GM12878 (cell line): ENCODE data around the gene SLC44A4. TPM values are rescaled to one million over a fixed set of nuclear protein-coding genes. Genes with fewer than 3 reads are reported as not detected.
A peak's percentile ranks its signal among the peaks of the same experiment; 100 is the strongest.
"Not testable (repeated sequence)": the region's sequence is repeated elsewhere in the genome, so short reads cannot be mapped to it uniquely, and the experiment has no call there.

Source experiments
- ATAC-seq: fragments of 200-7000 bp; cut with Tn5 transposase; 3 replicates; pipeline ENCODE4 v1.9.1; 2020; ENCODE audit warnings: mild to moderate bottlenecking, moderate library complexity
- BruUV-seq: library from RNA; stranded (reverse); fragments of 400-500 nt; replicated peaks from 2 replicates; lab custom pipeline; 2021; lab: Mats Ljungman, UMichigan
- CTCF ChIA-PET: fragments of 300-600 bp; sonication (Branson Sonifier 250); formaldehyde crosslinking; extraction: SDS; loops from one replicate; lab custom pipeline; 2021; ENCODE audit warnings: inconsistent platforms; lab: Yijun Ruan, JAX
- POLR2A ChIA-PET: fragments of 350-600 bp; formaldehyde crosslinking; extraction: SDS; loops from one replicate; lab custom pipeline; 2021; ENCODE audit warnings: inconsistent platforms; lab: Charles Lee
- RAD21 ChIA-PET: fragments of 300-600 bp; sonication (Branson Sonifier 250); formaldehyde crosslinking; loops from one replicate; lab custom pipeline; 2023; ENCODE audit warnings: antibody characterized with exemption; ENCODE audit not compliant: unreplicated experiment; lab: Charles Lee
- SMC1A ChIA-PET: fragments of 300-600 bp; sonication (Branson Sonifier 250); formaldehyde crosslinking; loops from one replicate; lab custom pipeline; 2023; ENCODE audit not compliant: unreplicated experiment, uncharacterized antibody; lab: Charles Lee
- DNase-seq: peaks from one replicate; pipeline ENCODE4 v3.0.0-alpha.2; 2011; ENCODE audit warnings: low read depth, low spot score
- FAIRE-seq: peaks from 3 replicates; lab custom pipeline; 2011; peaks lifted over from hg19 to GRCh38; lab: Jason Lieb, UNC
- H2AFZ ChIP-seq: 2 replicates; pipeline ENCODE4 v1.6.0; 2011; ENCODE audit warnings: low read depth, low read length, control low read depth; ENCODE audit not compliant: control insufficient read depth
- H3K27ac ChIP-seq: 2 replicates; pipeline ENCODE4 v1.5.1; 2011; ENCODE audit warnings: control low read depth; ENCODE audit not compliant: control insufficient read depth, insufficient read depth
- H3K27me3 ChIP-seq, 2 experiments: replicated peaks in 1 of 2; 2 replicates each; pipeline versions ENCODE4 v1.6.0 to v1.6.1; 2011; ENCODE audit warnings: low read length in 1 of 2; ENCODE audit not compliant: control insufficient read depth in 2 of 2, insufficient read depth in 2 of 2
- H3K36me3 ChIP-seq, 2 experiments: 2 replicates each; pipeline ENCODE4 v1.5.1; 2011; ENCODE audit warnings: low read length in 1 of 2; ENCODE audit not compliant: control insufficient read depth in 2 of 2, insufficient read depth in 2 of 2
- H3K4me1 ChIP-seq: 2 replicates; pipeline ENCODE4 v1.6.1; 2011; ENCODE audit warnings: mild to moderate bottlenecking, low read length, moderate library complexity, mixed read lengths; ENCODE audit not compliant: control insufficient read depth, insufficient read depth
- H3K4me2 ChIP-seq: 2 replicates; pipeline ENCODE4 v1.6.0; 2011; ENCODE audit warnings: control low read depth; ENCODE audit not compliant: control insufficient read depth, insufficient read depth
- H3K4me3 ChIP-seq: fragments of 200-600 bp; sonication (generic); 2 replicates; pipeline ENCODE4 v1.5.1; 2016
- H3K79me2 ChIP-seq: 2 replicates; pipeline ENCODE4 v1.6.0; 2011; ENCODE audit warnings: low read length; ENCODE audit not compliant: control insufficient read depth, insufficient read depth
- H3K9ac ChIP-seq: 2 replicates; pipeline ENCODE4 v1.8.0; 2011; ENCODE audit warnings: low read length, control low read depth, mixed read lengths; ENCODE audit not compliant: control insufficient read depth, insufficient read depth
- H3K9me3 ChIP-seq: replicated peaks from 3 replicates; pipeline ENCODE4 v1.5.1; 2011; ENCODE audit warnings: mild to moderate bottlenecking, low read length; ENCODE audit not compliant: control insufficient read depth, insufficient read depth
- H4K20me1 ChIP-seq: 2 replicates; pipeline ENCODE4 v1.6.0; 2011; ENCODE audit not compliant: control insufficient read depth, insufficient read depth
- ATF7 ChIP-seq: fragments of 450-650 bp; IDR thresholded peaks from 2 replicates; pipeline ENCODE4 v1.6.1; 2016; ENCODE audit warnings: low read depth, mild to moderate bottlenecking
- ETV6 ChIP-seq, 2 experiments: fragments of 450-650 bp in 1 of 2; IDR thresholded peaks in 1 of 2; conservative IDR thresholded peaks in 1 of 2; 2 replicates each; pipeline ENCODE4 v1.6.1; 2014; ENCODE audit warnings: antibody characterized with exemption in 1 of 2, borderline replicate concordance in 1 of 2, low read depth in 1 of 2, mild to moderate bottlenecking in 1 of 2, moderate library complexity in 1 of 2
- RAD21 ChIP-seq: IDR thresholded peaks from 2 replicates; pipeline ENCODE4 v1.6.1; 2011; ENCODE audit warnings: mild to moderate bottlenecking, low read depth, low read length, moderate library complexity; ENCODE audit not compliant: insufficient read depth
- WGBS: methylation state at CpG from one replicate; pipeline ENCODE4 v1.1.6; 2016; ENCODE audit warnings: low lambda C conversion rate; ENCODE audit not compliant: insufficient replicate concordance, insufficient coverage; ENCODE audit errors: missing lambda C conversion rate; 5-methylcytosine and 5-hydroxymethylcytosine counted together
- in situ Hi-C: fragments of 300-500 bp; cut with MboI; formaldehyde crosslinking; loops from 9 replicates; pipeline ENCODE4 v1.14.3; 2018; ENCODE audit warnings: mixed read lengths
- intact Hi-C: fragments of 100-400 bp; cut with micrococcal nuclease; formaldehyde crosslinking; loops from one replicate; pipeline ENCODE4 v1.14.2; 2022; ENCODE audit not compliant: unreplicated experiment
- polyA plus RNA-seq, 11 experiments: library from polyadenylated mRNA; depleted of rRNA in 4 of 11; unstranded in 6 of 11; stranded (reverse) in 5 of 11; fragments of >200 nt; fragmentation: Nextera tagmentation in 4 of 11; fragmentation: Illumina TruSeq in 1 of 11; extraction: Ambion mirVana in 4 of 11; extraction: Trizol in 1 of 11; gene quantifications; 1 replicate in 1 of 11; 2 replicates in 10 of 11; pipeline versions ENCODE4 v1.2.1 to v1.2.3, GENCODE V29; 2011 to 2016; ENCODE audit warnings: inconsistent platforms in 2 of 11, missing spikeins in 2 of 11, low read depth in 1 of 11
- total RNA-seq, 4 experiments: library from RNA; depleted of rRNA in 3 of 4; stranded (reverse); fragments of >200 nt in 3 of 4; fragmentation: Illumina TruSeq in 1 of 4; extraction: Trizol in 1 of 4; gene quantifications; 2 replicates each; pipeline versions ENCODE4 v1.2.1 to v1.2.3, GENCODE V29; 2013 to 2021
- TF ChIP-seq, protein P1 (sequence below): fragments of 450-650 bp; IDR thresholded peaks from 2 replicates; pipeline ENCODE4 v1.6.1; 2016; ENCODE audit warnings: mild to moderate bottlenecking
- TF ChIP-seq, protein P2 (sequence below), 3 experiments: IDR thresholded peaks in 2 of 3; conservative IDR thresholded peaks in 1 of 3; 2 replicates each; pipeline ENCODE4 v1.5.1; 2011; ENCODE audit warnings: low read depth in 3 of 3, low read length in 3 of 3, mild to moderate bottlenecking in 3 of 3, control low read depth in 2 of 3, moderate library complexity in 2 of 3, inconsistent platforms in 1 of 3, mixed read lengths in 1 of 3; ENCODE audit not compliant: control insufficient read depth in 2 of 3, insufficient read depth in 1 of 3; ENCODE audit errors: extremely low read depth in 1 of 3

SLC44A4 gene
- total and polyA plus RNA-seq, 10 of the 15 experiments (the other 5 are each of a cell fraction or from before 2014, with no cell fraction given) = 0.04 to 0.24 (median 0.15) TPM; not detected in 3

DNA sequence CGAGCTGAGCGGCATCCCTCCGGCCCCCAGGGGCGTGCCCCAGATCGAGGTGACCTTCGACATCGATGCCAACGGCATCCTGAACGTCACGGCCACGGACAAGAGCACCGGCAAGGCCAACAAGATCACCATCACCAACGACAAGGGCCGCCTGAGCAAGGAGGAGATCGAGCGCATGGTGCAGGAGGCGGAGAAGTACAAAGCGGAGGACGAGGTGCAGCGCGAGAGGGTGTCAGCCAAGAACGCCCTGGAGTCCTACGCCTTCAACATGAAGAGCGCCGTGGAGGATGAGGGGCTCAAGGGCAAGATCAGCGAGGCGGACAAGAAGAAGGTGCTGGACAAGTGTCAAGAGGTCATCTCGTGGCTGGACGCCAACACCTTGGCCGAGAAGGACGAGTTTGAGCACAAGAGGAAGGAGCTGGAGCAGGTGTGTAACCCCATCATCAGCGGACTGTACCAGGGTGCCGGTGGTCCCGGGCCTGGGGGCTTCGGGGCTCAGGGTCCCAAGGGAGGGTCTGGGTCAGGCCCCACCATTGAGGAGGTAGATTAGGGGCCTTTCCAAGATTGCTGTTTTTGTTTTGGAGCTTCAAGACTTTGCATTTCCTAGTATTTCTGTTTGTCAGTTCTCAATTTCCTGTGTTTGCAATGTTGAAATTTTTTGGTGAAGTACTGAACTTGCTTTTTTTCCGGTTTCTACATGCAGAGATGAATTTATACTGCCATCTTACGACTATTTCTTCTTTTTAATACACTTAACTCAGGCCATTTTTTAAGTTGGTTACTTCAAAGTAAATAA, 61.5 kb downstream of the SLC44A4 start:
- ATAC-seq, H3K79me2 ChIP-seq, FAIRE-seq, intact Hi-C loops, in situ Hi-C loops, H3K27ac ChIP-seq, H3K9me3 ChIP-seq, H4K20me1 ChIP-seq, H3K36me3 ChIP-seq, H3K9ac ChIP-seq, DNase-seq, H3K27me3 ChIP-seq: not testable (repeated sequence)
- TF ChIP-seq RAD21 (peak; percentile 33; the same call in 1 of the 2 replicates), ATF7 (peak; percentile 30; the same call in 1 of the 2 replicates), ETV6 (conservative IDR thresholded peaks at IDR 0.05 in 1 of 2, IDR thresholded peaks at IDR 0.05 in 1 of 2; ENCODE audit: borderline replicate concordance in 1 of 2, low read depth in 1 of 2) (peak in 1 of 2 experiments; percentile 14; a peak in 1 of 4 replicates)
- TF ChIP-seq, protein P1, sequence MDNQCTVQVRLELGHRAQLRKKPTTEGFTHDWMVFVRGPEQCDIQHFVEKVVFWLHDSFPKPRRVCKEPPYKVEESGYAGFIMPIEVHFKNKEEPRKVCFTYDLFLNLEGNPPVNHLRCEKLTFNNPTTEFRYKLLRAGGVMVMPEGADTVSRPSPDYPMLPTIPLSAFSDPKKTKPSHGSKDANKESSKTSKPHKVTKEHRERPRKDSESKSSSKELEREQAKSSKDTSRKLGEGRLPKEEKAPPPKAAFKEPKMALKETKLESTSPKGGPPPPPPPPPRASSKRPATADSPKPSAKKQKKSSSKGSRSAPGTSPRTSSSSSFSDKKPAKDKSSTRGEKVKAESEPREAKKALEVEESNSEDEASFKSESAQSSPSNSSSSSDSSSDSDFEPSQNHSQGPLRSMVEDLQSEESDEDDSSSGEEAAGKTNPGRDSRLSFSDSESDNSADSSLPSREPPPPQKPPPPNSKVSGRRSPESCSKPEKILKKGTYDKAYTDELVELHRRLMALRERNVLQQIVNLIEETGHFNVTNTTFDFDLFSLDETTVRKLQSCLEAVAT = 0 out of 2 replicates have a peak, but pooled peaks have one; percentile 16
- TF ChIP-seq, protein P2, sequence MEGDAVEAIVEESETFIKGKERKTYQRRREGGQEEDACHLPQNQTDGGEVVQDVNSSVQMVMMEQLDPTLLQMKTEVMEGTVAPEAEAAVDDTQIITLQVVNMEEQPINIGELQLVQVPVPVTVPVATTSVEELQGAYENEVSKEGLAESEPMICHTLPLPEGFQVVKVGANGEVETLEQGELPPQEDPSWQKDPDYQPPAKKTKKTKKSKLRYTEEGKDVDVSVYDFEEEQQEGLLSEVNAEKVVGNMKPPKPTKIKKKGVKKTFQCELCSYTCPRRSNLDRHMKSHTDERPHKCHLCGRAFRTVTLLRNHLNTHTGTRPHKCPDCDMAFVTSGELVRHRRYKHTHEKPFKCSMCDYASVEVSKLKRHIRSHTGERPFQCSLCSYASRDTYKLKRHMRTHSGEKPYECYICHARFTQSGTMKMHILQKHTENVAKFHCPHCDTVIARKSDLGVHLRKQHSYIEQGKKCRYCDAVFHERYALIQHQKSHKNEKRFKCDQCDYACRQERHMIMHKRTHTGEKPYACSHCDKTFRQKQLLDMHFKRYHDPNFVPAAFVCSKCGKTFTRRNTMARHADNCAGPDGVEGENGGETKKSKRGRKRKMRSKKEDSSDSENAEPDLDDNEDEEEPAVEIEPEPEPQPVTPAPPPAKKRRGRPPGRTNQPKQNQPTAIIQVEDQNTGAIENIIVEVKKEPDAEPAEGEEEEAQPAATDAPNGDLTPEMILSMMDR (IDR thresholded peaks at IDR 0.05 in 2 of 3, conservative IDR thresholded peaks at IDR 0.05 in 1 of 3; ENCODE audit: control insufficient read depth in 2 of 3, extremely low read depth in 1 of 3, insufficient read depth in 1 of 3, low read depth in 3 of 3, low read length in 3 of 3) = peak in 1 of 3 experiments; percentile 40; a peak in 1 of 6 replicates
- ChIA-PET CTCF (interaction anchor here (1.4 to 1.9 kb wide), 2 partner anchors 27 to 88 kb away, joined by 5 to 6 read pairs; partner anchors contain the start of gene DDAH2), POLR2A (interaction anchor here (0.6 to 11.3 kb wide), 3 partner anchors 11 to 611 kb away, joined by 4 to 158 read pairs (median 5); partner anchors contain the start of genes CLIC1, LSM2 and MSH5), SMC1A (interaction anchor here (1.0 to 1.5 kb wide), 4 partner anchors 11 to 43 kb away, joined by 3 to 9 read pairs (median 4); partner anchors contain the start of gene LSM2), RAD21 (interaction anchor here (1.0 to 1.5 kb wide), 3 partner anchors 10 to 13 kb away, joined by 3 to 5 read pairs (median 3); partner anchors contain the start of gene LSM2)
- Histone ChIP-seq H3K4me1 (peaks cover 21% of the 10 kb centered on the region), H2AFZ (peak overlapping the region; percentile 12), H3K4me2 (peak overlapping the region; percentile 60), H3K4me3 (peak overlapping the region; percentile 52; the same call in 1 of the 2 replicates)
- 15% methylated on average over 10 of the region's 37 CpGs for whole genome bisulfite sequencing
- BruUV-seq = TSS peak; percentile 56
